A673 (cell line): ENCODE data around the gene NDUFA11.

Source experiments
- CTCF ChIP-seq: fragments of 300-800, 200-600 bp; sonication (generic); conservative IDR thresholded peaks from 2 replicates; pipeline ENCODE4 v1.5.1; 2017; ENCODE audit warnings: low read depth, mild to moderate bottlenecking, antibody characterized with exemption, low read length, moderate library complexity, mixed read lengths
- EZH2 ChIP-seq: fragments of 200-600 bp; sonication (generic); IDR thresholded peaks from 2 replicates; pipeline ENCODE4 v1.6.1; 2017; ENCODE audit warnings: borderline replicate concordance, low read depth, mild to moderate bottlenecking, mixed read lengths, antibody characterized with exemption, low read length; ENCODE audit not compliant: poor library complexity, severe bottlenecking

GRCh38 chr19:5903624-5904351 is at the start of gene NDUFA11:
- TF ChIP-seq CTCF: no peak
- no peak for TF ChIP-seq EZH2
